Right hindlimb (tissue), 1 donor: ENCODE data around the gene DCXR.

Source experiments
- DNase-seq: peaks from one replicate; pipeline ENCODE4 v3.0.0-alpha.2; 2018

The DCXR gene

GRCh38 chr17:82037092-82037888 is at the start of gene DCXR:
TSS of gene DCXR (minus strand) at chr17:82037697. CDS start at chr17:82037682, 15 bp downstream.
- peak; percentile 98 for DNase-seq

GRCh38 chr17:82085931-82086764 is 48.7 kb upstream of the DCXR start:
- DNase-seq: peak; percentile 21

GRCh38 chr17:82085031-82085861 is 47.7 kb upstream of the DCXR start:
- no peak for DNase-seq

GRCh38 chr17:82084373-82085030 is 47.0 kb upstream of the DCXR start:
- no peak for DNase-seq

- DNase-seq: no peak
Measured at GRCh38 chr17:82083533-82084359, 46.2 kb upstream of the DCXR start.

- DNase-seq: no peak
Measured at GRCh38 chr17:82083009-82083408, 45.5 kb upstream of the DCXR start.

GRCh38 chr17:82082456-82082855 is 45.0 kb upstream of the DCXR start:
- DNase-seq: no peak

GRCh38 chr17:82081966-82082365 is 44.5 kb upstream of the DCXR start:
- no peak for DNase-seq

- no peak for DNase-seq
Measured at GRCh38 chr17:82081546-82081945, 44.0 kb upstream of the DCXR start.

GRCh38 chr17:82080789-82081464 is 43.4 kb upstream of the DCXR start:
- DNase-seq: no peak

- DNase-seq: no peak
Measured at GRCh38 chr17:82080048-82080788, 42.7 kb upstream of the DCXR start.

- DNase-seq: no peak
Measured at GRCh38 chr17:82079001-82079677, 41.6 kb upstream of the DCXR start.

GRCh38 chr17:82078433-82078832 is 40.9 kb upstream of the DCXR start:
- no peak for DNase-seq

GRCh38 chr17:82077617-82078358 is 40.3 kb upstream of the DCXR start:
- peak; percentile 65 for DNase-seq

- DNase-seq: no peak
Measured at GRCh38 chr17:82076785-82077591, 39.5 kb upstream of the DCXR start.

GRCh38 chr17:82076018-82076784 is 38.7 kb upstream of the DCXR start:
- no peak for DNase-seq

GRCh38 chr17:82073446-82073845 is 35.9 kb upstream of the DCXR start:
- no peak for DNase-seq
